GM15510 (cell line): ENCODE measurements around the gene RNU11.

Source experiments
- POLR2A ChIP-seq: IDR thresholded peaks from 3 replicates; pipeline ENCODE4 v1.6.1; 2011; ENCODE audit warnings: borderline replicate concordance; ENCODE audit not compliant: insufficient read length; ENCODE audit errors: extremely low read depth

The RNU11 gene

DNA sequence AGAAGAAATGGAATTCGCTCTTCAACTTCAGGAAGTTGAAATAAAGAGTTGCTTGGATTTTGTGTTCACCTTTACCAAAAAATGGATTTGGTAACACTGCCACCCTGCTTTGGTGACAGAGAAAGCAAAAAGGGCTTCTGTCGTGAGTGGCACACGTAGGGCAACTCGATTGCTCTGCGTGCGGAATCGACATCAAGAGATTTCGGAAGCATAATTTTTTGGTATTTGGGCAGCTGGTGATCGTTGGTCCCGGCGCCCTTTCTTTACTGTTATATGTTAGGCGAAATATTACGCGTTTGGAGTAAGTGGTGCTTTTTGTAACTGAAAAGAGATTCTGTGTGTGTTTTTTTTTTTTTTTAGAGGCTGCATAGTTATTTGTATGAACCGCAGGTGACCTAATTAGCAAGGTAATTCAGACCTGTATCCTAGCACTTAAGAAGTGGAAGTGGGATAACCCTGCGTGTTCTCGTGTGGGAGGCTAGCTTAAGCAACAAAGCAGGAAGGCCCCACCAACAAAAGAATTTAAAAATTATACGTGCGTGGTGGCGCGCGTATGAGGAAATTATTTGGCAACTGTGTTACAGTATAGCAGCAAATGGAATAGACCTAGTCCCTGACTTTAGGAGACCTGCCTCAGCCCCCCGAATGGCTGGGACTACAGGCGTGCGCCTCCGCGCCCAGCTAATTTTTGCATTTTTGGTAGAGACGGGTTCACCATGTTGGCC is at the start of gene RNU11:
Gene RNU11 (plus strand): TSS at position 127 of the 725 bp plus-strand sequence.
- peak; percentile 99 for TF ChIP-seq POLR2A

DNA sequence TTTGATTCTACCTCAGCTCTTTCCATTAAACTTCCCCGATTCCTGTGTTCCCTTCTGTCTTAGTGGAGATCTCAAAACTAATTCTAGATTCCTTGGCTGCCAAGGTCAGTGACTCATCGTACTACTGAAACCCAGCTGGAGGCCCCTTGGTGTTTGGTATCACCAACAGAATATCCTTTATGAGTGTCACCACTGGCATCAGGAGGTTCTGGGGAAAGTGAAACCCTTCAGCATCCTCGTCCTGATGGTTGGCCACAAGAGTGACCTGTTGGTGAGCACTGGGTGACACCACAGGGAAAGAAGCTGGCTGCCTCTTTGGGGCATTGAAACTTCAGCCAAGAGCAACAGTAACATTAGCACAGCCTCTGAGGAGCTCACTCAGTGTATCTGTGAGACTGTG is 46.7 kb upstream of the RNU11 start:
- no peak for TF ChIP-seq POLR2A

DNA sequence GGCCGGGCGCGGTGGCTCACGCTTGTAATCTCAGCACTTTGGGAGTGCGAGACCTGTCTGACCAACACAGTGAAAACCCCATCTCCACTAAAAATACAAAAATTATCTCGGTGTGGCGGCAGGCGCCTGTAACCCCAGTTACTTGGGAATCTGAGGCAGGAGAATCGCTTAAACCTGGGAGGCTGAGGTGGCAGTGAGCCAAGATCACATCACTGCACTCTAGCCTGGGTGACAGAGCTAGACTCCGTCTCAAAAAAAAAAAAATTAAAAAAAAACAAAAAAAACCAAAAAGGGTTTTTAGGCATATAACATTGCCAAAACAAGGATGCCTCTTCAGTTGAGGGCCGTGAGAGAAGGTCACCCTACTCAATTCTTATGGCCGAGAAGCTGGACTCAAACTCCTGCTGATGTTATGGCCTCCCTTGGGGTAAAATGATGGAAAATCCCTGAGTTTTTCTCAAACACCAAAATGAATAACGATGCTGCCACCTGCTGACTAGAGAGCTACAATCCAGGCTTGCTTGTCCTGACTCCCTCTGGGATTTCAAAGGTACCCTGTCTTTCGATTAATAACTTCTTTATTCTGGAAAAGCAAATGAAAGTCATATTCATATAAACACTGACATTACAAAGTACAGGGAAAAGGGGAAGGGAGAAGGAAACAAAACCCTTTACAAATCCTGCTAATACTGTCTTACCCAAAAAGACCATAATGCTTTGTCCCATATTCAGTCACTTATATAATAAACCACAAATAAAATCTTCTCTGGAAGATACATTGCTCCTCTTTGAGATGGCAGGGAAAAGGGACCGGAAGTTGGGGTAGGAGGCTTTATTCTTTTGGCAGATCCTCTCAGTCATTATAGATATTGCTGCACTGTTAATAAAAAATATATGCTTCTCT is 45.6 kb upstream of the RNU11 start:
- TF ChIP-seq POLR2A = no peak

DNA sequence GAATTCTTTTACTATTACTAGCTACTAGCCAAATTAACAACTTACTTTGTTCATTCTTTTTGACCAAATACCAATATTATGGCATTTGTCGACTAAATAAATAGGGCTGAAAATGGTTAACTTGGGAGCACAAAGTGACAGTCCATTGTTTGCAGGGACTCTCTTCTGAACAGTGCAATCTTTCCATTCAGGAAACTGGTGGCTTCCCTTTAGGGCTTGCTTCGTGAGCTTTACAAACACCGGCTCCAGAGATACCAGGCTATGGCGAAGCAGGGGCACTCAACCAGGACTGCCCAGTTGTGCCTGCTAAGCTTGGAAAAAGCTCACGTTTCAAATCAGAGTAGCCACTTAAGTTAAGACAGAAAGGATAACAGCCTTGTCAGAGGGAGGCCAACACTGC is 44.0 kb upstream of the RNU11 start:
- TF ChIP-seq POLR2A = no peak

DNA sequence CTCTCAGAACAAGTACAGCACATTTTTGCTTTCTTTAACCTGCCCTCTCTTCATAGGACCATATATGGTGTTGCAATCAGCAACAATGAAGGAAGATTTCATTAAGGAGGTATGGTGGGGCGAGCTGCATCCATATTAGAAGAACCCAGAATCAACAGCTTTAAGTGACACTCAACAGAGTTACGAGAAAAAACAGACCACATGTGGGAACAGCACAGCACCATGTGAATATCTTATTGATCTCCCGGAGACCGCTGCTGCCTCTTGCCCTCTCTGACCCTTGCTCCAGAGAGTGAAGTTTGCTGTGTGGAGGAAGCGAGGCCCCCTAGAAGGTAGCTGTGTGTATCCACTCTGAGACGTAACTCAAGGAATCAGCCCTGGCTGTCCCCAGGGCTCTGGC is 43.4 kb upstream of the RNU11 start:
- TF ChIP-seq POLR2A = no peak

DNA sequence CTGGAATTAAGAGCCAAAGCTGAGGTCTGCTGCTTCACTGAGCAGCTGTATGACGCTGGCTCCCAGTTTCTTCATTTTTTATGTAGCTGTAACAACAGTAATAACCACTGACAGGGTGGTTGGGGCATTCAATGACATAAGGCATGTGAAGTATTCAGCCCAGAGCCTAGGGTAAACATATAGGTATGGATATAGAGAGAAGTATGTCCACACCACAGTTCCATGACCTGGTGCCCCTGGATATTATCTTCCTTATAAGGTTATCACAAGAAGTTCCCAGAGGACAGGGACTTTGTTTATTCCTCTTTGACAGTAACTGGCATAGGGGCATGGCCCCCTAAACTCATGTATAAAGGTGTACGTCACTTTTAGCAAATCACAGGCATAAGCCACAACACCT is 41.6 kb upstream of the RNU11 start:
- TF ChIP-seq POLR2A = no peak

DNA sequence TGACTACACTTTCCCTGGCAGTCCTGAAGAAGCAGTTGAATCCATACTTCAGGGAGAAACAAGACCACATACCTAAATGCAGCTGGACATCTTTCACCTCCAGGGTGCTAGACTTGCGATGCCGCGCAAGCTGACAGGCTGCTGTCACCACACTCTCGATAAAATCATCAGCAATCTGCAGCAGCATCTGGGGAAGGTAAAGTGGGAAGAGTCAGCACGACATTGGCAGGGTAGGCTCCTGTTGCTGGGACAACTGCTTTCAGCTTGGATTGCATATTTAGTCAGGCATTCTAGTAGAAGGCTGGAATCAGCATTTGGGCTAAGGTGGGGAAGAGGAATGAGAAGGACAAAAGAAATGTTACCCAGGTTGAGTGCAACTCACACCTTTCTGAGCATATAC is 35.2 kb upstream of the RNU11 start:
- no peak for TF ChIP-seq POLR2A

DNA sequence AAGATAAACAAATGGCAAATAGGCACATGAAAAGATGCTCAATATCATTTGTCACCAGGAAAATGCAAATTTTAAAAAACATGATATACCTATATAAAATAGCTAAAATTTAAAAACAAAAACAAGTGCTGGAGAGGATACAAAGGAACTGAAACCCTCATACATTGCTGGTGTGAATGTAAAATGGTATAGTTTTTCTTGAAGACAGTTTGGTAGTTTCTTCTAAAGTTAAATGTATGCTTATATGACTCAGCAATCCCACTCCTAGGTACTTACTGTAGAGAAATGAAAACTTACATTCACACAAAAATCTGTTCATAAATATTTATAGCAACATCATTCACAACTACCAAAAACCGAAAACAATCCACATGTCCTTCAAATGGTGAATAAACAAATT is 16.7 kb upstream of the RNU11 start:
- TF ChIP-seq POLR2A = no peak

DNA sequence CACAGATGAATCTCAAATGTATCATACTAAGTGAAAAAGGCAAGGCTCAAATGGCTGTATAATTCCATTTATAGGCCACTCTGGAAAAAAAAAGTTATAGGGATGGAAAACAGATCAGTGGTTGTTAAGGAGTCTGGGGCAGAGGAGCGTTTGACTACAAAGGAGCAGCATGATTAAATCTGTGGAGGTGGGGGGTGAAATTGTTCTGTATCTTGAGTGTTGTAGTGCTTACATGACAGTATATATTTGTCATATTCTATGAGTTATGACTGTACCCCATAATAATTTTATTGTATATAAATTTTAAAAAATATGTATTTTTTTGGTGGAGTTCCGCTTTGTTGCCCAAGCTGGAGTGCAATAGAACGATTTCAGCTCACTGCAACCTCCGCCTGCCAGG is 15.8 kb upstream of the RNU11 start:
- no peak for TF ChIP-seq POLR2A

DNA sequence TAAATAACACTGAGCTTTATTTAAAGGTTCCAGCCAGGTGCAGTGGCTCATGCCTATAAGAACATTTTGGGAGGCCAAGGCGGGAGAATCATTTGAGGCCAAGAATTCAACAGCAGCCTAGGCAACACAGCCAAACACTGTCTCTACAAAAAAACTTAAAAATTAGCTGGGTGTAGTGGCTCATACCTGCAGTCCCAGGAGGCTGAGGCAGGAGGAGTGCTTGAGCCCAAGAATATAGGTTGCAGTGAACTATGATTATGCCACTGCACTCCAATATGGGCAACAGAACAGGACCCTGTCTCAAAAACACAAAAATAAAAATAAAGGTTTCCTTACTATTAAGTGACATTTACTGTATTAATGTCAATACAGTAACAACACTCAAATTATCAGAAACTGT is 7.6 kb upstream of the RNU11 start:
- no peak for TF ChIP-seq POLR2A

DNA sequence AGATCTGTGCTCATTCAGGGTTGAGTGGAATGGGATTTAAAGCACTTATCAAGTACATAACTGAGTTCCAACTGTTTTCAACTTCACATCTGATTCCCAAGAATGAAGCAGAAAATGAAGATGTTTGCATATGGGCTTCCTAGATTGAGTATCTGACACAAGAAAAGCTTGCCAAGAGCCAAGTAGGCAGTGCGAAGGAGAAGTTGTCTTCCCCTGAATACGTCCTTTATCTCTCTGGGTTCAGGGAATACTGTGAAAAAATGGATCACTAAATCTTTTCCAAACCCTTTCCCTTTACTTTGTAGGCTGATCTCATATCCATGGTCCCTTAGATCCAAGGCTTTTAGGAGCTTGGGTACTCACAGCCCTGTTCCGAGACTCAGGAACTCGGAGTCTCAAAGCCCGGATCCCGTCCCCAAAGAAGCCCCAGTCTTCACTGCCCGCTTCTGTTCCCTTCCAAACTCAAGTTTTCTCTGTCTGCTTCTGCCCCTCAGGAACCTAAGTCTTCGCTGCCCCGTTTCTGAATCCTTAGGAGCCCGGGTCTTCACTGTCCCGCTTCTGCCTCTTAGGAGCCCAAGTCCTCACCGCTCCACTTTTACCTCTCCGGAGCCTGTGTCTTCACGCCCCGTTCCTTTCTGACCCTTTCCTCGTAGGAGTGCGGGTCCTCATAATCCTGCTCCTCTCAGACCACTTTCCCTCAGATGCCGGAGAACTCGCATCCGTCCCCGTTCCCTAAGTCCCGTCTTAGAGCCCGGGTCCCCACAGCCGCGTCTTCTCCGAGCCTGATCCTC is 6.1 kb upstream of the RNU11 start:
- TF ChIP-seq POLR2A = no peak

DNA sequence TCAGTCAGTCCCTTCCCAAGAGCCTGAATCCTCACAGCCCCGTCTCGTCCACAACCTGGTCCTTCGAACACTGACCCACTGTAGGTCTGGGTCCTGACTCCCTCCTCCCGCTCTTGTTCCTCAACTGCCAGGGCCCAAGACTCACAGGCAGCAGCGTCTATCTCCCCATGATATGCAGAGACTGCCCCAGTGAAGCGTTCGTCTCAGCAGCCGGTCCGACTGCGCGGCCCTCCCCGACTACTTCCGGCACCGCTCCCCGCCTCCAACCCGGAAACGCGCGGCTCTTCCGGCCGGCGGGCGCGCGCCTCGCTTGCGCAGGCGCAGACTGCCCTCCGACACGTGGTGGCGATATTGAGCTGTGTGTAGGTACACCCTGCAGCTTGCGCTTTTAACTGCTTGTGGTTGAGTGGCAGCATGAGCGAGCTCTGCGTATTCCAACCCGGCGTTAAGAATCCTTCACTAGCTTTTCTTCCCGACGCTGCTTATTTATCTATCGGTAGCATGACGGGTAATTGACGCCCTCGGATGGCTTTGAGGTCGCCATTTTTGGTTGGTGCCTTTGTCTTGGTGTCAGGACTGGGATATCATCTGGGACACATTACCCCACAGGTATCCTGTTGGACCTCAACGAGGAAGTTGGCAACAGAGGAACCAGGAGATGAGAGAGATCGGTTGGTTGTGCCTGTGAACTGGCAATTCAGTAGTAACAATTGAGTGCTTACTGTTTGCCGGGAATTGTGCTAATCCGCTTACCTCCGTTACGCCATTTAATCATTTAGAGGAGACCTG is 5.4 kb upstream of the RNU11 start, which contains the start of gene TAF12:
Gene TAF12 (minus strand): TSS at position 221 of the 789 bp plus-strand sequence. CDS start 20,986 bp downstream, outside the sequence.
- peak; percentile 99 for TF ChIP-seq POLR2A

DNA sequence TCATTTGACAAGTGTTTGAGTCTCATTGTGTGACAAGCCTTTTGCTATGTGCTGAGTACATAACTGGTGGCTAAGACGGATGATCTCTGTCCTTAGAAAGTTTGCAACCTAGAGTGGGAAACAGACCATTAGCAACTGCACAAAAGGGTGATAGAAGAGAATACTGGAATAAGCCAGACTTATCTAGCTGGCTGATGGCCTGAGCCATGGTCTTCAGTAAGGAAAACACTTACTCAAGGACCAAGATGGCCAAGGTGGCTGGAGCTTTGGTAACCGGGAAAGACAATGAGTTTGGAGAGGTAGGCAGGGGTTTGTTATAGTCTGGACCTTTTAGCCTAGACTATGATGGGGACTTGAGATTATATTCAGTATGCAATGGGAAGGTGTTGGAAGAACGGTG is 3.9 kb upstream of the RNU11 start:
- no peak for TF ChIP-seq POLR2A

DNA sequence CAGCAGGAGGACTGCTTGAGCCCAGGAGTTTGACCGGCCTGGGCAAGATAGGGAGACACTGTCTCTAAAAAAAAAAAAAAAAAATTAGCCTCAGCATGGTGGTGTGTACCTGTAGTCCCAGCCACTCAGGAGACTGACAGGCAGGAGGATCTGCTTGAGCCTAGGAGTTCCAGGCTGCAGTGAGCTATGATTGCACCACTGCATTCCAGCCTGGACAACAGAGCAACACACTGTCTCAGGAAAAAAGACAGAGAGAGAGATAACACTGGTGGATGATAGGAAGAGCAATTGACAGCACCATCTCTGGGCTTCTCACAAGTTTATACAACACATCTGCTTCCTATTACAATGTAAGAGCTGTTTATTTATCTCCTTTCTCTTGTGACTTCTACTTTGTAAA is 2.4 kb upstream of the RNU11 start:
- no peak for TF ChIP-seq POLR2A
